Right cardiac atrium (tissue), 5 donors: ENCODE data around the gene TSSC4. TPM values are rescaled to one million over a fixed set of nuclear protein-coding genes. Genes with fewer than 3 reads are reported as not detected.
A peak's percentile ranks its signal among the peaks of the same experiment; 100 is the strongest.

Experiments
- ATAC-seq, 2 donors: fragments of 200-7000 bp; cut with Tn5 transposase; one replicate each; pipeline versions ENCODE4 v1.8.0 to v1.9.1; 2020; ENCODE audit warnings: moderate library complexity in 2 of 2, mild to moderate bottlenecking in 1 of 2
- DNase-seq, 3 donors: peaks; one replicate each; pipeline ENCODE4 v3.0.0-alpha.2; 2020
- H3K27ac ChIP-seq: one replicate; pipeline ENCODE4 v1.5.1; 2013; ENCODE audit warnings: mild to moderate bottlenecking, low read length, control low read depth, moderate library complexity
- H3K27me3 ChIP-seq: one replicate; pipeline ENCODE4 v1.6.1; 2013; ENCODE audit not compliant: control insufficient read depth, insufficient read depth
- H3K4me1 ChIP-seq: one replicate; pipeline ENCODE4 v1.6.1; 2013; ENCODE audit warnings: low read length; ENCODE audit not compliant: control insufficient read depth, insufficient read depth
- H3K4me3 ChIP-seq: one replicate; pipeline ENCODE4 v1.5.1; 2013; ENCODE audit warnings: low read length, control low read depth
- H3K9me3 ChIP-seq: one replicate; pipeline ENCODE4 v1.6.1; 2013; ENCODE audit warnings: low read length; ENCODE audit not compliant: control insufficient read depth
- WGBS: extraction: QIAGEN DNeasy Blood & Tissue Kit; methylation state at CpG from one replicate; pipeline ENCODE4 v1.1.7; 2013; 5-methylcytosine and 5-hydroxymethylcytosine counted together
- intact Hi-C, 4 donors: fragments of 100-400 bp; cut with DNase I; formaldehyde crosslinking; loops; one replicate each; pipeline versions ENCODE4 v1.11.0 to v1.14.0; 2022 to 2023
- polyA plus RNA-seq: library from polyadenylated mRNA; stranded (reverse); fragments of 200-250 nt; gene quantifications from one replicate; pipeline ENCODE4 v1.2.3, GENCODE V29; 2013
- total RNA-seq, 4 donors: library from RNA; stranded (reverse); fragmentation: NEBNext Ultra II Directional; extraction: Animal tissue kit (Norgen Biotek cat#: 25700); gene quantifications; one replicate each; pipeline ENCODE4 v1.2.1, GENCODE V29; 2021
- donor health status: healthy with polysubstance abuse.
- donor health status: DM: no; HTN: yes; CAD: no.
- donor health status: DM: no; HTN: no; CAD: no.
- donor health status: DM: no; HTN: yes; CAD: no; lungs with severe emphysema.
- donor health status: DM: yes; HTN: yes; CAD: no.

The TSSC4 gene
- total and polyA plus RNA-seq, 5 donors, result 30.5 to 50.4 (median 35.4) TPM

GRCh38 chr11:2388431-2389376, 11.8 kb upstream of the TSSC4 start:
- 68% methylated on average over 15 of the region's 15 CpGs for WGBS
- ATAC-seq, result no peak

GRCh38 chr11:2389377-2390026, 11.0 kb upstream of the TSSC4 start:
- H3K4me1 ChIP-seq, result peaks cover 29% of the 10 kb centered on the region
- H3K9me3 ChIP-seq, result no peaks in the 10 kb centered on the region
- peak overlapping the region; percentile 19 for H3K27ac ChIP-seq
- WGBS, result 39% methylated on average over 14 of the region's 14 CpGs
- peak in 2 of 3 donors; percentile 36 to 54 for DNase-seq
- H3K4me3 ChIP-seq, result no peak overlapping the region
- intact Hi-C loops, result no loop called here
- peak in 1 of 2 donors; percentile 1 for ATAC-seq
- H3K27me3 ChIP-seq, result no peaks in the 10 kb centered on the region

More at GRCh38 chr11:2388431-2389376, 11.8 kb upstream of the TSSC4 start:
- peak in 2 of 3 donors; percentile 48 to 58 for DNase-seq
- H3K4me3 ChIP-seq, result no peak overlapping the region
- peak overlapping the region; percentile 19 for H3K27ac ChIP-seq
- H3K9me3 ChIP-seq, result no peaks in the 10 kb centered on the region
- no peaks in the 10 kb centered on the region for H3K27me3 ChIP-seq
- H3K4me1 ChIP-seq, result peaks cover 31% of the 10 kb centered on the region
- intact Hi-C loops, result no loop called here

- 82% methylated on average over 23 of the region's 23 CpGs for WGBS
- no peak for ATAC-seq
- peak in 2 of 3 donors; percentile 54 to 55 for DNase-seq
- Histone ChIP-seq H3K4me3 (no peak overlapping the region), H3K27me3 (no peaks in the 10 kb centered on the region), H3K27ac (peak overlapping the region; percentile 0), H3K4me1 (peaks cover 29% of the 10 kb centered on the region), H3K9me3 (no peaks in the 10 kb centered on the region)
- intact Hi-C loops, result no loop called here
Measured at GRCh38 chr11:2390091-2390724, 10.3 kb upstream of the TSSC4 start.

GRCh38 chr11:2390725-2391151, 9.8 kb upstream of the TSSC4 start:
- H3K4me1 ChIP-seq, result peaks cover 29% of the 10 kb centered on the region
- H3K27ac ChIP-seq, result peak overlapping the region; percentile 3
- DNase-seq, result peak in 2 of 3 donors; percentile 74 to 77
- peak; percentile 20 to 30 for ATAC-seq
- intact Hi-C loops, result no loop called here
- no peak overlapping the region for H3K4me3 ChIP-seq
- no peaks in the 10 kb centered on the region for H3K27me3 ChIP-seq
- H3K9me3 ChIP-seq, result no peaks in the 10 kb centered on the region
- 54% methylated on average over 8 of the region's 8 CpGs for WGBS

GRCh38 chr11:2391181-2391975, 9.2 kb upstream of the TSSC4 start:
- intact Hi-C loops, result no loop called here
- ATAC-seq (no peak), DNase-seq (peak in 2 of 3 donors; percentile 52 to 53)
- H3K4me1 ChIP-seq, result peaks cover 27% of the 10 kb centered on the region
- no peaks in the 10 kb centered on the region for H3K27me3 ChIP-seq
- 88% methylated on average over 20 of the region's 20 CpGs for WGBS
- H3K4me3 ChIP-seq, result no peak overlapping the region
- H3K27ac ChIP-seq, result peak overlapping the region; percentile 3
- H3K9me3 ChIP-seq, result no peaks in the 10 kb centered on the region

GRCh38 chr11:2392241-2392959, 8.2 kb upstream of the TSSC4 start:
- Histone ChIP-seq H3K4me3 (no peak overlapping the region), H3K9me3 (no peaks in the 10 kb centered on the region), H3K4me1 (peaks cover 17% of the 10 kb centered on the region), H3K27ac (no peak overlapping the region), H3K27me3 (no peaks in the 10 kb centered on the region)
- ATAC-seq, result no peak
- WGBS, result 84% methylated on average over 26 of the region's 26 CpGs
- intact Hi-C loops, result no loop called here
- peak in 2 of 3 donors; percentile 59 to 60 for DNase-seq

- WGBS, result 88% methylated on average over 27 of the region's 27 CpGs
- no peaks in the 10 kb centered on the region for H3K27me3 ChIP-seq
- DNase-seq, result peak in 2 of 3 donors; percentile 41 to 55
- no peak for ATAC-seq
- H3K27ac ChIP-seq, result no peak overlapping the region
- intact Hi-C loops, result no loop called here
- peaks cover 14% of the 10 kb centered on the region for H3K4me1 ChIP-seq
- H3K4me3 ChIP-seq, result no peak overlapping the region
- H3K9me3 ChIP-seq, result no peaks in the 10 kb centered on the region
Measured at GRCh38 chr11:2393111-2393868, 7.3 kb upstream of the TSSC4 start.

GRCh38 chr11:2393941-2394817, 6.4 kb upstream of the TSSC4 start:
- no peaks in the 10 kb centered on the region for H3K27me3 ChIP-seq
- H3K27ac ChIP-seq, result no peak overlapping the region
- no peak for ATAC-seq
- 79% methylated on average over 34 of the region's 34 CpGs for WGBS
- intact Hi-C loops, result no loop called here
- peaks cover 9% of the 10 kb centered on the region for H3K4me1 ChIP-seq
- no peak overlapping the region for H3K4me3 ChIP-seq
- no peaks in the 10 kb centered on the region for H3K9me3 ChIP-seq
- peak in 2 of 3 donors; percentile 55 to 63 for DNase-seq

- no peak for ATAC-seq
- H3K4me1 ChIP-seq, result peaks cover 11% of the 10 kb centered on the region
- 85% methylated on average over 8 of the region's 8 CpGs for WGBS
Measured at GRCh38 chr11:2394818-2395105, 5.8 kb upstream of the TSSC4 start.

More at GRCh38 chr11:2394818-2395105, 5.8 kb upstream of the TSSC4 start:
- H3K27ac ChIP-seq, result no peak overlapping the region
- intact Hi-C loops, result no loop called here
- no peaks in the 10 kb centered on the region for H3K27me3 ChIP-seq
- DNase-seq, result peak in 2 of 3 donors; percentile 48 to 53
- H3K9me3 ChIP-seq, result no peaks in the 10 kb centered on the region
- no peak overlapping the region for H3K4me3 ChIP-seq
